T-cell (primary cell): Measurements from ENCODE around the gene NR2C1. TPM values are rescaled to one million over a fixed set of nuclear protein-coding genes. Genes with fewer than 3 reads are reported as not detected.
A peak's percentile ranks its signal among the peaks of the same experiment; 100 is the strongest.

ENCODE experiments used
- ATAC-seq, 4 experiments: fragments of 200-7000 bp in 3 of 4; fragments of 150-1000 bp in 1 of 4; cut with Tn5 transposase; replicated peaks in 1 of 4; 1 replicate in 3 of 4; 2 replicates in 1 of 4; pipeline ENCODE4 v1.10.0; 2021; ENCODE audit warnings: moderate library complexity in 3 of 4, mild to moderate bottlenecking in 2 of 4, moderate number of reproducible peaks in 1 of 4
- CTCF ChIA-PET, 2 donors: fragments of 300-600 bp; sonication (Branson Sonifier 250); formaldehyde crosslinking; loops; one replicate each; lab custom pipeline; 2022; ENCODE audit warnings: antibody characterized with exemption in 2 of 2; lab: Charles Lee
- POLR2A ChIA-PET, 2 donors: fragments of 300-600 bp; sonication (Branson Sonifier 250); formaldehyde crosslinking; loops; one replicate each; lab custom pipeline; 2022; ENCODE audit warnings: antibody characterized with exemption in 2 of 2; lab: Charles Lee
- DNase-seq, 35 experiments: peaks; one replicate each; pipeline versions ENCODE4 v3.0.0 to v3.0.0-alpha.2; 2013 to 2023
- H3K27ac ChIP-seq: one replicate; pipeline ENCODE4 v1.5.1; 2013; ENCODE audit warnings: low read length
- H3K27me3 ChIP-seq, 2 experiments: replicated peaks in 1 of 2; 1 replicate in 1 of 2; 2 replicates in 1 of 2; pipeline versions ENCODE4 v1.6.1 to v1.7.0; 2013; ENCODE audit warnings: low read length in 1 of 2, mixed read lengths in 1 of 2; ENCODE audit not compliant: control insufficient read depth in 2 of 2, insufficient read depth in 2 of 2; ENCODE audit errors: extremely low read depth in 1 of 2
- H3K36me3 ChIP-seq, 2 donors: 1 replicate in 1 of 2; 2 replicates in 1 of 2; pipeline versions ENCODE4 v1.6.1 to v1.7.0; 2013; ENCODE audit warnings: low read length in 1 of 2; ENCODE audit not compliant: control insufficient read depth in 2 of 2, insufficient read depth in 1 of 2; ENCODE audit errors: extremely low read depth in 1 of 2
- H3K4me1 ChIP-seq, 2 experiments: 1 replicate in 1 of 2; 2 replicates in 1 of 2; pipeline versions ENCODE4 v1.6.1 to v1.7.0; 2013; ENCODE audit warnings: low read length in 2 of 2, mixed read lengths in 1 of 2; ENCODE audit not compliant: insufficient read depth in 2 of 2, control insufficient read depth in 1 of 2; ENCODE audit errors: extremely low read depth in 1 of 2
- H3K4me3 ChIP-seq, 2 donors: 1 replicate in 1 of 2; 2 replicates in 1 of 2; pipeline versions ENCODE4 v1.5.1 to v1.7.0; 2013; ENCODE audit warnings: mild to moderate bottlenecking in 2 of 2, low read length in 1 of 2, moderate library complexity in 1 of 2; ENCODE audit not compliant: control insufficient read depth in 1 of 2; ENCODE audit errors: extremely low read depth in 1 of 2
- H3K9me3 ChIP-seq: 2 replicates; pipeline ENCODE4 v1.7.0; 2013
- H3K27ac Mint-ChIP-seq, 2 donors: one replicate each; pipeline ENCODE4 v1.8.0; 2020 to 2021; ENCODE audit warnings: mild to moderate bottlenecking in 2 of 2, mixed read lengths in 2 of 2
- H3K27me3 Mint-ChIP-seq, 2 donors: one replicate each; pipeline ENCODE4 v1.8.0; 2021 to 2022; ENCODE audit warnings: mixed read lengths in 2 of 2
- H3K36me3 Mint-ChIP-seq: one replicate; pipeline ENCODE4 v1.8.0; 2021; ENCODE audit warnings: mixed read lengths
- H3K4me1 Mint-ChIP-seq, 3 donors: one replicate each; pipeline ENCODE4 v1.8.0; 2020 to 2022; ENCODE audit warnings: mixed read lengths in 3 of 3, mild to moderate bottlenecking in 1 of 3
- H3K4me3 Mint-ChIP-seq, 3 donors: one replicate each; pipeline ENCODE4 v1.8.0; 2020 to 2022; ENCODE audit warnings: mild to moderate bottlenecking in 3 of 3, mixed read lengths in 3 of 3, moderate library complexity in 3 of 3
- H3K9me3 Mint-ChIP-seq, 3 donors: one replicate each; pipeline ENCODE4 v1.8.0; 2020 to 2022; ENCODE audit warnings: mixed read lengths in 3 of 3
- WGBS: methylation state at CpG from one replicate; pipeline ENCODE4 v1.1.5; 2013; ENCODE audit warnings: missing lambda C conversion rate; ENCODE audit not compliant: insufficient coverage; 5-methylcytosine and 5-hydroxymethylcytosine counted together
- total RNA-seq, 35 experiments: library from RNA in 6 of 35; stranded (reverse) in 6 of 35; fragments of 120-200 nt in 1 of 35; gene quantifications; one replicate each; pipeline versions ENCODE4 v1.2.1 to v1.2.4 and lab custom pipeline; 2013 to 2026

Gene NR2C1
- total RNA-seq, 5 donors from 2014 or later (not counting 1 experiment from before 2014, with no cell fraction given): 35.3 to 47.2 (median 39.6) TPM

DNA sequence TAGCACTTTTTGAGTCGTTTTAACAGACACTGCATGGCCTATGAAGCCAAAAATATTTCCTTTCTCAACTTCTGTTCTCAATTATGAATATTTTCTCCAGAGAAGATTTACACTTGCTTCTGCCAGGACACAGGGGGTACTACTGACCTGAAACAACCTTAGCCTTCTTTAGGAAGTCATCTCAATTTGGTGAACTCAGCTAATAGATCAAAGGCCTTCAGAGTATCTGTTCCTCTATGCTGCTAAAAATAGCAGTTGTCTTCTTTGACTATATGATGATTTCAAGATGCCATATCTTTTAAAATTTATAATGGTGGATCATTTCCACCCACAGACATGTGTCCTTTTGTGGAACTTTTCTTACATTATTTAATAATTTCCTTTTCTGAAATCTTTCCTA lies 55.9 kb downstream of the NR2C1 start:
- peaks cover 0 to 4% (median 1%) of the 10 kb centered on the region in 3 donors for H3K4me1 Mint-ChIP-seq
- peaks cover 16% of the 10 kb centered on the region for H3K36me3 Mint-ChIP-seq
- no peak overlapping the region for H3K4me3 ChIP-seq
- ATAC-seq (no peak), DNase-seq (no peak)
- no CpG with 5 or more reads among the region's 1 CpG for WGBS
- H3K9me3 Mint-ChIP-seq: peaks cover 3 to 6% (median 5%) of the 10 kb centered on the region in 3 donors
- H3K9me3 ChIP-seq: no peaks in the 10 kb centered on the region
- no peaks in the 10 kb centered on the region for H3K27me3 Mint-ChIP-seq
- no peak overlapping the region for H3K4me3 Mint-ChIP-seq
- no peaks in the 10 kb centered on the region for H3K27me3 ChIP-seq
- POLR2A ChIA-PET: no interaction called here
- CTCF ChIA-PET: interaction anchor here in 1 of 2 donors (0.6 kb wide), 1 partner anchor 26 kb away, joined by 9 read pairs; no protein-coding TSS in a partner anchor
- no peak overlapping the region for H3K27ac Mint-ChIP-seq
- no peaks in the 10 kb centered on the region for H3K4me1 ChIP-seq
- no peaks in the 10 kb centered on the region for H3K36me3 ChIP-seq
- no peak overlapping the region for H3K27ac ChIP-seq

DNA sequence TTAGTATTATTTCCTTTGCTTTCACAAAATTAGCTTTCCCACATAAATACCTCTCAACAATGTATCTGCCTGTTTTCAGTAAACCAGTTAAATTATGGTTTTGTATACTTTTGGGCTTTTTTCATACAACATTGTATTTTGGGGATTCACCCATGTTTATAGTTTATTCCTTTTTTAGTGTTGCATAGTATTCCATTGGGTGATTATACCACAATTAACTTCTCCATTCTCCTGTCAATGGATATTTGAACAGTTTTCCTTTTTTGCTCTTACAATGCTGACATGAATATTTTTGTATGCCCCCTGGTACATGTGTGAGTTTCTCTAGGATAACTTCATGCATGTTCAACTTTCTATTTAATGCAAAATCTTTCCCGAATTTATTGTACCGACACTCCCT lies 57.3 kb downstream of the NR2C1 start:
- no CpG with 5 or more reads among the region's 2 CpGs for WGBS
- Mint-ChIP-seq H3K27me3 (no peaks in the 10 kb centered on the region), H3K36me3 (peaks cover 13% of the 10 kb centered on the region), H3K9me3 (peaks cover 3 to 6% (median 5%) of the 10 kb centered on the region in 3 donors), H3K27ac (no peak overlapping the region), H3K4me1 (peaks cover 0 to 8% (median 3%) of the 10 kb centered on the region in 3 donors), H3K4me3 (no peak overlapping the region)
- Histone ChIP-seq H3K4me1 (no peaks in the 10 kb centered on the region), H3K4me3 (no peak overlapping the region), H3K9me3 (no peaks in the 10 kb centered on the region), H3K27ac (no peak overlapping the region), H3K27me3 (no peaks in the 10 kb centered on the region), H3K36me3 (no peaks in the 10 kb centered on the region)
- ChIA-PET POLR2A (no interaction called here), CTCF (interaction anchor here in 1 of 2 donors (0.5 kb wide), 1 partner anchor 59 kb away, joined by 3 read pairs; no protein-coding TSS in a partner anchor)
- ATAC-seq (no peak), DNase-seq (no peak)

DNA sequence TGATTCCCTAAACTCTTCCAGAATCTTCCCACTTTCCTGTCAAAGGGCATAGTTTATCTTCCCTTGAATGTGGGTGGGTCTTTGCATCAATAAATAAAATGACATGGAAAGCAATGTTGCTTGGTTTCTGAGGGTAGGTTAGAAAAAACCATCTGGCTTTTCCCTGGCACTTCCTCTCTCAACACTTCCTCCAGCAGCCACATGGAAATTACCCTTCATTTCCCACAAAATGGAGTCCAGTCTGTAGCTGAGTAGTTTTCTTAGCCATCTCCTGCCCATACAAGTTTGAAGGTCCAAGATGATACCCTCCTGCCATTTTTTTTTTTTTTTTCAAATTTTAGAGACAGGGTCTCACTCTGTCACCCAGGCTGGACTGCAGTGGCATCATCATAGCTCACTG lies 58.9 kb downstream of the NR2C1 start:
- Histone ChIP-seq H3K4me3 (no peak overlapping the region), H3K4me1 (no peaks in the 10 kb centered on the region), H3K27ac (no peak overlapping the region), H3K27me3 (no peaks in the 10 kb centered on the region), H3K9me3 (no peaks in the 10 kb centered on the region), H3K36me3 (no peaks in the 10 kb centered on the region)
- CTCF ChIA-PET: interaction anchor here in 1 of 2 donors (0.6 kb wide), 1 partner anchor 26 kb away, joined by 3 read pairs; no protein-coding TSS in a partner anchor
- ATAC-seq (no peak), DNase-seq (no peak)
- Mint-ChIP-seq H3K27ac (no peak overlapping the region), H3K36me3 (peaks cover 6% of the 10 kb centered on the region), H3K4me1 (peaks cover 0 to 17% (median 7%) of the 10 kb centered on the region in 3 donors), H3K9me3 (peaks cover 3 to 6% (median 5%) of the 10 kb centered on the region in 3 donors), H3K4me3 (no peak overlapping the region), H3K27me3 (no peaks in the 10 kb centered on the region)
- POLR2A ChIA-PET: no interaction called here

DNA sequence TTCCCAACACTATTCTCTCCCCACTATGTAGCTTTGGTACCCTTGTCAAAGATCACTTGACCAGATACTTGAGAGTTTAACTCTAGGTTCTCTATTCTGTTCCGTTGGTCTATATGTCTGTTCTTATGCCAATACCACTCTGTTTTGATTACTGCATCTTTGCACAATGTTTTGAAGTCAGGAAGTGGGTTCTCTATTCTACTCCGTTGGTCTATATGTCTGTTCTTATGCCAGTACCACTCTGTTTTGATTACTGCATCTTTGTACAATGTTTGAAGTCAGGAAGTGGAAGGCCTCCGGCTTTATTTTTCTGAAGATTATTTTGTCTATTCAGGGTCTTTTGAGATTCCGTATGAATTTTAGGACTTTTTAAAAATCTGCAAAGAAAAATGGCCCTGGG lies 67.2 kb downstream of the NR2C1 start:
- ATAC-seq: peak in 1 of 4 experiments; percentile 11
- no CpG with 5 or more reads among the region's 4 CpGs for WGBS
- H3K4me3 ChIP-seq: no peak overlapping the region
- peaks cover 9% of the 10 kb centered on the region for H3K36me3 Mint-ChIP-seq
- H3K27ac ChIP-seq: no peak overlapping the region
- peaks cover 7 to 14% (median 8%) of the 10 kb centered on the region in 3 donors for H3K9me3 Mint-ChIP-seq
- DNase-seq: no peak
- CTCF ChIA-PET: interaction anchor here in 1 of 2 donors (0.5 kb wide), 1 partner anchor 513 kb away, joined by 4 read pairs; no protein-coding TSS in a partner anchor
- peak overlapping the region in 2 of 3 donors; percentile 3 to 87 for H3K4me3 Mint-ChIP-seq
- H3K27me3 Mint-ChIP-seq: no peaks in the 10 kb centered on the region
- H3K27me3 ChIP-seq: no peaks in the 10 kb centered on the region
- POLR2A ChIA-PET: no interaction called here
- peak overlapping the region; percentile 60 to 80 for H3K27ac Mint-ChIP-seq
- peaks cover 15 to 21% of the 10 kb centered on the region in 2 experiments for H3K4me1 ChIP-seq
- H3K9me3 ChIP-seq: no peaks in the 10 kb centered on the region
- H3K4me1 Mint-ChIP-seq: peaks cover 39 to 43% (median 41%) of the 10 kb centered on the region in 3 donors
- no peaks in the 10 kb centered on the region for H3K36me3 ChIP-seq

DNA sequence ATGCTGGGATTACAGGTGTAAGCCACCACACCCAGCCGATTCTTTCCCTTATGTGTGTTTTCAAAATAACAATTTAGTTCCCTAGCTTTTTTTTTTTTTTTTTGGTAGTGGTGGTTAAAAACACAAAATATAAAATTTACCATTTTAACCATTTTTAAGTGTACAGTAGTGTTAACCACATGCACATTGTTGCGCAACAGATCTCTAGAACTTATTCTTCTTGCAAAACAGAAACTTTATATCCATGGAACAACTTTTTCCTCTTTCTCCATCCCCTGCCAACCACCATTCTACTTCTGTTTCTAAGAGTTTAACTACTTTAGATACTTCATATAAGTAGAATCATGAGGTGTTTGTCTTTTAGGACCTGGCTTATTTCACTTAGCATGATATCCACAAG lies 68.8 kb downstream of the NR2C1 start:
- Histone ChIP-seq H3K27me3 (no peaks in the 10 kb centered on the region), H3K4me3 (no peak overlapping the region), H3K4me1 (peaks cover 22 to 26% of the 10 kb centered on the region in 2 experiments), H3K36me3 (peaks cover 0 to 9% of the 10 kb centered on the region in 2 donors), H3K9me3 (no peaks in the 10 kb centered on the region), H3K27ac (no peak overlapping the region)
- WGBS: no CpG with 5 or more reads among the region's 2 CpGs
- DNase-seq (no peak), ATAC-seq (no peak)
- H3K9me3 Mint-ChIP-seq: peaks cover 7 to 14% (median 8%) of the 10 kb centered on the region in 3 donors
- peaks cover 15% of the 10 kb centered on the region for H3K36me3 Mint-ChIP-seq
- ChIA-PET POLR2A (interaction anchor here (0.6 to 0.7 kb wide), 5 partner anchors 13 to 862 kb away, joined by 3 to 10 read pairs (median 4); partner anchors contain the start of gene METAP2 (in 1 of the 2)), CTCF (interaction anchor here (0.6 to 1.3 kb wide), 5 partner anchors 15 to 1615 kb away, joined by 3 to 4 read pairs (median 3); no protein-coding TSS in a partner anchor)
- H3K27ac Mint-ChIP-seq: peak overlapping the region; percentile 5 to 94
- H3K27me3 Mint-ChIP-seq: no peaks in the 10 kb centered on the region
- peaks cover 46 to 55% (median 53%) of the 10 kb centered on the region in 3 donors for H3K4me1 Mint-ChIP-seq
- peak overlapping the region; percentile 45 to 95 (median 87) for H3K4me3 Mint-ChIP-seq

DNA sequence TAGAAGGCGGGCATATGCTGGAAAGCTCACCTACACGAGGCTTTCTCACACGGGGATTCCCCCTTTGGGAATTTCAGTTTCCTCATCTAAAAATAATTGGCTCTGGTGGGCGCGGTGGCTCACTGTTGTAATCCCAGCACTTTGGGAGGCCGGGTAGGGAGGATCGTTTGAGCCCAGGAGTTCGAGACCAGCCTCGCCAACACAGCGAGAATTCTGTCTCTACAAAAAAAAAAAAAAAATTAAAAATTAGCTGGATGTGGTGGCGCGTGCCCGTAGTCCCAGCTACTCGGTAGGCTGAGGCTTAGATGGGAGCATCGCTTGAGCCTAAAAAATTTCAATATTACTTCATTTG lies 69.5 kb downstream of the NR2C1 start:
- Mint-ChIP-seq H3K27me3 (no peaks in the 10 kb centered on the region), H3K4me3 (peak overlapping the region; percentile 87 to 95 (median 91)), H3K4me1 (peaks cover 54 to 62% (median 60%) of the 10 kb centered on the region in 3 donors), H3K9me3 (peaks cover 7 to 10% (median 8%) of the 10 kb centered on the region in 3 donors), H3K27ac (peak overlapping the region; percentile 93 to 94), H3K36me3 (peaks cover 22% of the 10 kb centered on the region)
- H3K4me3 ChIP-seq: peak overlapping the region; percentile 89
- no peak for ATAC-seq
- no peak for DNase-seq
- peaks cover 0 to 9% of the 10 kb centered on the region in 2 donors for H3K36me3 ChIP-seq
- H3K27ac ChIP-seq: peak overlapping the region; percentile 87
- peaks cover 26% of the 10 kb centered on the region in 2 experiments for H3K4me1 ChIP-seq
- ChIA-PET CTCF (interaction anchor here (0.6 to 1.3 kb wide), 7 partner anchors 14 to 1614 kb away, joined by 3 to 4 read pairs (median 3); partner anchors contain the start of gene NR2C1 (in 1 of the 2)), POLR2A (interaction anchor here (0.5 to 1.4 kb wide), 9 partner anchors 13 to 863 kb away, joined by 3 to 19 read pairs (median 4); partner anchors contain the start of genes FGD6 (in 1 of the 2), METAP2 (in 1 of the 2) and VEZT (in 1 of the 2))
- WGBS: no CpG with 5 or more reads among the region's 15 CpGs
- H3K9me3 ChIP-seq: no peaks in the 10 kb centered on the region
- H3K27me3 ChIP-seq: no peaks in the 10 kb centered on the region
